GM21528 (cell line): Measurements from ENCODE around the gene NAV2.

Source experiments
- ATAC-seq: cut with Tn5 transposase; IDR thresholded peaks from one replicate; pipeline ENCODE4 v1.9.1; 2021; ENCODE audit warnings: mild to moderate bottlenecking, moderate library complexity; ENCODE audit not compliant: unreplicated experiment, low FRiP score

The NAV2 gene

GRCh38 chr11:19714022-19714386 lies 1.4 kb downstream of the NAV2 start:
- ATAC-seq, result no peak

- no peak for ATAC-seq
Observed at GRCh38 chr11:19714387-19715363, 2.0 kb downstream of the NAV2 start.

GRCh38 chr11:19715373-19715772 lies 2.7 kb downstream of the NAV2 start:
- ATAC-seq, result no peak

GRCh38 chr11:19718051-19718450 lies 5.4 kb downstream of the NAV2 start:
- no peak for ATAC-seq

- ATAC-seq, result no peak
Observed at GRCh38 chr11:19718951-19719350, 6.3 kb downstream of the NAV2 start.

GRCh38 chr11:19719960-19720359 lies 7.3 kb downstream of the NAV2 start:
- no peak for ATAC-seq

GRCh38 chr11:19721176-19721575 lies 8.5 kb downstream of the NAV2 start:
- no peak for ATAC-seq

- no peak for ATAC-seq
Observed at GRCh38 chr11:19722702-19723101, 10.1 kb downstream of the NAV2 start.

GRCh38 chr11:19723572-19724342 lies 11.1 kb downstream of the NAV2 start:
- ATAC-seq, result no peak

- ATAC-seq, result no peak
Observed at GRCh38 chr11:19724765-19725164, 12.1 kb downstream of the NAV2 start.

GRCh38 chr11:19725379-19726079 lies 12.9 kb downstream of the NAV2 start:
- no peak for ATAC-seq

- ATAC-seq, result no peak
Observed at GRCh38 chr11:19727246-19727645, 14.6 kb downstream of the NAV2 start.

GRCh38 chr11:19728436-19728835 lies 15.8 kb downstream of the NAV2 start:
- no peak for ATAC-seq

GRCh38 chr11:19729141-19729540 lies 16.5 kb downstream of the NAV2 start:
- no peak for ATAC-seq

- ATAC-seq, result no peak
Observed at GRCh38 chr11:19730373-19730772, 17.7 kb downstream of the NAV2 start.

- ATAC-seq, result no peak
Observed at GRCh38 chr11:19734171-19734570, 21.5 kb downstream of the NAV2 start.

- no peak for ATAC-seq
Observed at GRCh38 chr11:19735157-19735908, 22.7 kb downstream of the NAV2 start.

GRCh38 chr11:19735909-19736498 lies 23.4 kb downstream of the NAV2 start:
- ATAC-seq, result no peak

- no peak for ATAC-seq
Observed at GRCh38 chr11:19736831-19737230, 24.2 kb downstream of the NAV2 start.

- no peak for ATAC-seq
Observed at GRCh38 chr11:19737575-19737974, 24.9 kb downstream of the NAV2 start.
